Kidney capillary endothelial cell (primary cell): Measurements from ENCODE around the gene SLC39A3.
A peak's percentile ranks its signal among the peaks of the same experiment; 100 is the strongest.
"Not testable (repeated sequence)": the region's sequence is repeated elsewhere in the genome, so short reads cannot be mapped to it uniquely, and the experiment has no call there.

Experiments used
- DNase-seq: peaks from one replicate; pipeline ENCODE4 v3.0.0-alpha.2; 2018; ENCODE audit warnings: low spot score

SLC39A3 gene

GRCh38 chr19:2722541-2723344 lies 17.1 kb downstream of the SLC39A3 start:
- peak; percentile 50 for DNase-seq

GRCh38 chr19:2721570-2722540 lies 18.0 kb downstream of the SLC39A3 start:
- no peak for DNase-seq

- no peak for DNase-seq
These were observed 18.8 kb downstream of the SLC39A3 start, which contains the start of gene DIRAS1 for GRCh38 chr19:2720777-2721569. TSS of gene DIRAS1 (minus strand) at chr19:2721372. CDS start at chr19:2717806, 3,566 bp downstream.

- no peak for DNase-seq
These were observed 19.7 kb downstream of the SLC39A3 start for GRCh38 chr19:2719920-2720776.

- no peak for DNase-seq
These were observed 20.5 kb downstream of the SLC39A3 start for GRCh38 chr19:2719232-2719735.

GRCh38 chr19:2717638-2718541 lies 21.9 kb downstream of the SLC39A3 start:
- no peak for DNase-seq

GRCh38 chr19:2716722-2717637 lies 22.8 kb downstream of the SLC39A3 start:
- DNase-seq: no peak

- DNase-seq: no peak
These were observed 23.6 kb downstream of the SLC39A3 start for GRCh38 chr19:2716275-2716650.

GRCh38 chr19:2715470-2716274 lies 24.1 kb downstream of the SLC39A3 start:
- DNase-seq: no peak

- DNase-seq: no peak
These were observed 25.1 kb downstream of the SLC39A3 start for GRCh38 chr19:2714531-2715269.

- not testable (repeated sequence) for DNase-seq
These were observed 25.7 kb downstream of the SLC39A3 start for GRCh38 chr19:2714102-2714501.

GRCh38 chr19:2713170-2713569 lies 26.6 kb downstream of the SLC39A3 start:
- DNase-seq: not testable (repeated sequence)

GRCh38 chr19:2711875-2712205 lies 28.0 kb downstream of the SLC39A3 start:
- DNase-seq: no peak

- no peak for DNase-seq
These were observed 28.5 kb downstream of the SLC39A3 start for GRCh38 chr19:2711172-2711874.

- DNase-seq: no peak
These were observed 33.6 kb downstream of the SLC39A3 start for GRCh38 chr19:2706251-2706650.

- no peak for DNase-seq
These were observed 36.1 kb downstream of the SLC39A3 start for GRCh38 chr19:2703691-2704216.
